Skeletal muscle cell (primary cell): ENCODE measurements around the gene MRPL41.
A peak's percentile ranks its signal among the peaks of the same experiment; 100 is the strongest.
"Not testable (repeated sequence)": the region's sequence is repeated elsewhere in the genome, so short reads cannot be mapped to it uniquely, and the experiment has no call there.

Experiments used
- DNase-seq: peaks from one replicate; pipeline ENCODE4 v3.0.0-alpha.2; 2010; ENCODE audit warnings: low read depth
- H3K4me3 ChIP-seq: 2 replicates; pipeline ENCODE4 v1.5.1; 2011; ENCODE audit warnings: low read depth, mild to moderate bottlenecking, control low read depth, low read length, moderate library complexity

The MRPL41 gene

DNA sequence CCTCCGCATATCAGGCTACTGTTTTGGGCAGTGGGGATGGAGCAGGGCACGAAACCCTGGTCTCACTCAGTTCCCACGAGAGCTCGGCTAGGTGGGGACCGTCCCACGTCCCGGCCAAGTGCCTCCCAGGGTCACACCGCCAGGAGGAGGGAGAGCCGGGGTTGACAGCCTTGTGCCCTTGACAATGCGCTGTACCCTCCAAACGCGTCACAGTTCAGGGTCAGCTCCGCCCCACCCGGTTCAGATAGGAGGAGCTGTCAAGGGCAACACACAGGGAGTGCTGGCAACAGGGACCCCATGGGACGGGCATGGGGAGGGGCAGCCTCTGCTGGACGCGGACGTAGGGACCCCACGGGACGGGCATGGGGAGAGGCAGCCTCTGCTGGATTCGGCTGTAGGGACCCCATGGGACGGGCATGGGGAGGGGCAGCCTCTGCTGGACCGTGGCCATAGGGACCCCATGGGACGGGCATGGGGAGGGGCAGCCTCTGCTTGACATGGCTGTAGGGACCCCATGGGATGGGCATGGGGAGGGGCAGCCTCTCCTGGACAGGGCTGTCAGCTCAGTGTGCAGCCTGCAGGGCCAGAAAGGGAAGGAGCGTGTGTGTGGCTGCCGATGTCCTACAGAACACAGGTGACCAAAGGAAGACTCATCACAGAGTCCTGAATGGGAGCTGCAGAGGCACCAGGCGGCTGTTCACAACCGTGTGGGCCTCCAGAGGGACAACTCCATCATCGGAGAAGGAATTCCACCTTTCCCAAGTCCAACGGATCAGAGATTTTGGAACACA, 30.9 kb upstream of the MRPL41 start:
- no peak for DNase-seq
- no peak overlapping the region for H3K4me3 ChIP-seq

DNA sequence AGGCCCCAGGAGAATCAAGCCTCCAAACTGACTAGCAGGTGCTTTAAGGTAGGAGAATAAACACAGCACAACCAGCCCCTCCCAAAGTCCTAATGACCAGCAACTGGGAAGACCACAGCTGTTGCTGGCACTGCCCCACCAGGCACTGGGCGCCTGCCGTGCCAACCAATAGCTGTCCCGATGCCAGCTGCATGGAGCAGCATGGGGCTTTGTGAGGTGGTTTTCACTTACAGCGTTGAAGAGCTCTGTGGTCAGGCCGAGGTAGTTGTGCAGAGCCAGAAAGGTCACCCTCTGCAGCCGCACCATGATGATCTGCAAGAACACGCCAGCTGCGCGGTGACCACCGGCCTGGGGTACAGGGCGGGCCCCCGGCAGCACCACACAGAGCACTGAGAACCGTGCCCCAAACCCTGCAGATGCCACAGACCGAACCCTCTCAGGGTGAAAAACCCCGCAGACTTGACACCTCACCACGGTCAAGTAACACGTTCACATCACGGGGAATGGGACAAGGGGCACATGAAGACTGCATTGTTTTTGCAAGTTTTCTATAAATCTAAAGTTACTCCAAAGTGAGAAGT, 30.2 kb upstream of the MRPL41 start:
- DNase-seq = no peak
- H3K4me3 ChIP-seq = no peak overlapping the region

DNA sequence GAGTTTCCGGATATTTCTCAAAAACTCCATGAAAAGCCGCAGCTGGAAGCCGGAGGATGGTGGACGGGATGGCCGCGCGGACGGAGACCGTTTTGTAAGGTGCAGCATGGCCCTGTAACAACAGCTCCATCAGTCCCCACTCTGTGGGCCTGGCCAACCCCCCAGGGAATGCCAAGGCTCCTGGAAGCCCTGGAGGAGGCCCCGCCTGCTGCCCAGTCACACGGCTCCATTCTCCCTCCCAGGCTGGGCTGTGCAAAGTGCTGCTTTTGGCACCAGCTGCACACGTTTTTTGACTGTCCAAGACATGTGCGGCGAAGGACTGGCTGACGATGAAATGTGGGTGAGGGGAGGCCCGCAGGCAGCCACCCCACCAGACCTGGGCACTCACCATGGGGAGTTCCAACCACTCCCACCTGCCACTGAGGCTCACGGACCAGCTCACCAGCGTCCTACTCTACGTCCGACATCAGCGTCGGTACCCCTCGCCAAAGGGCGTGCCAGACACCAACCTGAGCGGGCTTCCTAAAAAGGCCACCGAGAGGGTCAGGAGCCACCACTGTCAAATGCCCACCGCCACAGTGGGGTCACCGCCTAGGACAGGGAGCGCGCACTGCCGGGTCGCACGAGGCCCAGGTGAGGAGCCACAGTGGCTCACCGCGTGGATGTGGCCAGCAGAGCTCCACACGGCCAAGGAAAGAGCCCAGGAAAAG, 28.8 kb upstream of the MRPL41 start:
- no peak for DNase-seq
- no peak overlapping the region for H3K4me3 ChIP-seq

DNA sequence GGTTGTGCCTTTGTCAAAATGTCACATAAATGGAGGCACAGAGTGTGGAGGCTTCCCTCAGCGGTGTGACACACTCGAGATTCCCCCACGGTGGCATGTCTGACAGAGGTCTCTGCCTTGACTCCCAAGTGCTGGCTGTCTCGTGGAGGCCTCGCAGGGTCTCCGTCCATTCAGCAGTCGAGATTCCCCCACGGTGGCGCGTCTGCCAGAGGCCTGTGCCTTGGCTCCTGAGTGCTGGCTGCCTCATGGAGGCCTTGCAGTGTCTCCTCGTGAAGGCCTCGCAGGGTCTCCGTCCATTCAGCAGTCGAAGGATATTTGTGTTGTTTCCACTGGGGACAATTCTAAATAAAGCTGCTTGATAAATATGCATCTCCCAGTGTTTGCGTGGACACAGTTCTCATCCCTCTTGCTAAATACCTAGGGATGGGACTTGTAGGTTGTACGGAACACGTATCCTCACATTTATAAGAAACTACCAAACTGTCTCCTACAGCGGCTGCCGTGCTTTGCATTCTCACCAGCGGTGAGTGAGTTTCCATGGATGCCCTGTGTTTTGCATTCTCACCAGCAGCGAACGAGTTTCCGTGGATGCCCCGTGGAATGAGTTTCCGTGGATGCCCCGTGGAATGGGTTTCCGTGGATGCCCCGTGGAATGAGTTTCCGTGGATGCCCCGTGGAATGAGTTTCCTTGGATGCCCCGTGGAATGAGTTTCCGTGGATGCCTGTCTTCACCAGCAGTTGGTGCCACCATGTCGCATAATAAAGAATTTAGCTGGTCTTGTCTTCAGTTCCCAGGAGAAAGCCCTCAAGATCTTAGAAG, 27.3 kb upstream of the MRPL41 start:
- no peak overlapping the region for H3K4me3 ChIP-seq
- no peak for DNase-seq

DNA sequence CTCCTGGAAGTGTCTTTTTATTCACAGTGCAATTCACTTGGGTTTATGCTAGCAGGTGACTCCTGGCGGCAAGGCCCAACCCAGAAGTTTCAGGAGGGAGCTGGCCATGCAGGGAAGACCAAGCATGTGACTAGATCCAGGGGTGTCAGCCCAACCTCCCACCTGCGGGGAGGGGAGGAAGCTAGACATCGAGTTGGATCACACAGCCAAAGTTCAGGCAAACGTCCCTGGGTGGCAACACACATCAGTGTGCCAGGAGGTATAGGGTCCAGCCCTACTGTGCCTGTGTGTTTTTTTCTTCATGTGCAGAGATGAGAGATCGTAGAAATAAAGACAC, 26.7 kb upstream of the MRPL41 start:
- no peak overlapping the region for H3K4me3 ChIP-seq
- no peak for DNase-seq

DNA sequence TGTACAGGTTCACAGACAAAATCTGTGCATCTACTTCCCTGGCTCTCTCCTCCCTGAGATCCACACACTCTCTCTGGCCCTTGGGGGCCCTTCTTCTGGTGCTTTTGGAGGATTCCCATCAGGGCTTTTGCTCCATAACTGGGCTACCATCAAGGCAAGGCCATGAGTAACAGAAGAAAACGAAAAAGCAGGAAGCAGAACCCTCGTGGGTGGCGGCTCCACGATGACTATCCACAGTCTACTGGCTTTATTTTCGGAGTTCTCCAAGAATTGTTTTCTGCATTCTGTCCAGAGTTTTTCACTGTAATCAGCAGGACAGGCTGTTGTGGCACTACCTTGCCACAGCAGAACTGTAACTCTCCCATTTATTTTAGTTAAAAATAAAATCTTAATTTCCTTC, 21.3 kb upstream of the MRPL41 start:
- no peak overlapping the region for H3K4me3 ChIP-seq
- DNase-seq = no peak

DNA sequence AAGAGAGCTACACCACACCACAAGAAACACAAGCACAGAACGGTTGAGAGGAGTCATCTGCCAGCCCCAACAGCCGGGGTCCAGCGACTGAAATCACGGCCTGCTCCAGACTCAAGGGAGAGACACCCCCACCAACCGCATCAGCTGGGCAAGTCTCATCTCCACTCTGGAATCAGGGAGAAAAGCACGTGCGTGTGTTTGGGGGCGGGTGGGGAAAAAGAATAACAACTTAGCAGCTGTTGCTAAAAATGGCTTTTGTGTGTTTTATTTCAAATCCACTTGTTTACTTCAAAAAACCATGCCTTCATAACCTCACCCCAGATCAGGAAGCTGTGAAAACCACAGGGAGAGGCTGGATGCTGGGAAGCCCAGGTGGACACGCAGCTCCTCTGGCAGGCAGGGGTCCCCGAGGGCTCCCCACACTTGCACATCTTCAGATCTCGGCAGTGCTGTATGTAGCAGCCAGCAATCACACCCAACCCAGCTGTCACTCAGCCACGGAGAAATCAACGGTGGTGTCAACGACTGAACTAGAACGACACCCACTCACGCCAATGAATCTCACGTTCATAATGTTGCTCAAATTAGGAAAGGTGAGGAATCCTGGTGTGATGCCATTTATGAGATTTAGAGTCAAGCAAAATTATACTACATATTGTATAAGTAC, 20.4 kb upstream of the MRPL41 start:
- H3K4me3 ChIP-seq = no peak overlapping the region
- no peak for DNase-seq

DNA sequence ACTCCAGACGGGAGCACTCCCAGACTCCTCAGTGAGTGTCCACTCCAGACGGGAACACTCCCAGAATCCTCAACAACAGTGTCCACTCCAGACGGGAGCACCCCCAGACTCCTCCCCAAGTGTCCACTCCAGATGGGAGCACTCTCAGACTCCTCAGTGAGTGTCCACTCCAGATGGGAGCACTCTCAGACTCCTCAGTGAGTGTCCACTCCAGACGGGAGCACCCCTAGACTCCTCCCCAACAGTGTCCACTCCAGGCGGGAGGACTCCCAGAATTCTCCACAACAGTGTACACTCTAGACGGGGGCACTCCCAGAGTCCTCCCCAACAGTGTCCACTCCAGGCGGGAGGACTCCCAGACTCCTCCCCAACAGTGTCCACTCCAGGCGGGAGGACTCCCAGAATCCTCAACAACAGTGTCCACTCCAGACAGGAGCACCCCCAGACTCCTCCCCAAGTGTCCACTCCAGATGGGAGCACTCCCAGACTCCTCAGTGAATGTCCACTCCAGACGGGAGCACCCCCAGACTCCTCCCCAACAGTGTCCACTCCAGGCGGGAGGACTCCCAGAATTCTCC, 18.7 kb upstream of the MRPL41 start:
- not testable (repeated sequence) for H3K4me3 ChIP-seq, DNase-seq

DNA sequence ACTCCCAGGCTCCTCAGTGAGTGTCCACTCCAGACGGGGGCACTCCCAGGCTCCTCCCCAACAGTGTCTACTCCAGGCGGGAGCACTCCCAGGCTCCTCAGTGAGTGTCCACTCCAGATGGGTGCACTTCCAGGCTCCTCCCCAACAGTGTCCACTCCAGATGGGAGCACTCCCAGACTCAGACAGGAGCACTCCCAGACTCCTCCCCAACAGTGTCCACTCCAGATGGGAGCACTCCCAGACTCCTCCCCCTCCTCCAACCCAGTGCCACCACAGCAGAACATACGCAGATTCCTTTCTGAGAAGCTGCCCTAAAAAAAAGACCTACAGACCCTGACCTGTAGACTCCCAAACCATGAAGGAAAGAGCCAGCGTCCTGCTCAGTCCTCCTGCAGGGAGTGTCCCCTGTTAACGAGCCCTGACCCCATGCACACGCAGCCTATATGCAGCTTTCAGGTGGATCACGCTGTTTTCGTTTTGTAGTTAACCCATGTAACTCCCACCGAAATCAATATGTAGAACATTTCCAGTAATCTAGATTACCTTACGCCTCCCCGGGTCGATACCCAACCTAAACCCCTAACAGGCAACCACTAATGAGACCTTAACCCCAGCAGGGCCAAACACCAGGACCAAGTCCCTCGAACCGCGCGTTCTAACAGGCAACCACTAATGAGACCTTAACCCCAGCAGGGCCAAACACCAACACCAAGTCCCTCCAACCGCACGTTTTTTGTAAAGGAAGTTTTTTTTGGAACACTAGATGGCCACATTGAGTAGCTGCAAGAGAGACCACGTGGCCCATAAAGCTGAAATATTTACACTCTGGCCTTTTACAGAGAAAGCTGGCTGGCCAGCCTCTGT, 17.2 kb upstream of the MRPL41 start:
- no peak for DNase-seq
- H3K4me3 ChIP-seq = no peak overlapping the region

DNA sequence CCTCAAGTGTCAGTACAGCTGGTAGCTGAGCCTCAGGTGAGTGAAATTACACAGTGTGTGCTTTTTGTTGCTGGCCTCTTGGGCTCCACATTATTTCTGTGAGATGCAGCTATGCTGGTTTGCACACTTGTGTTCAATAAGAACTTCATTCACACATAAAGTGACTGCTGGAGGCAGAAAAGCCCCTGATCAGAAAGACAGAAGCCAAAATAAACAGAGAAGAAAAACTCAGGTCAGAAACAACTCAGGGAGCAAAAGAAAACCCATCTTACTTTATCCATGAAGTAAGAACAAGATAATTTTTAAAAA, 16.6 kb upstream of the MRPL41 start:
- H3K4me3 ChIP-seq = no peak overlapping the region

DNA sequence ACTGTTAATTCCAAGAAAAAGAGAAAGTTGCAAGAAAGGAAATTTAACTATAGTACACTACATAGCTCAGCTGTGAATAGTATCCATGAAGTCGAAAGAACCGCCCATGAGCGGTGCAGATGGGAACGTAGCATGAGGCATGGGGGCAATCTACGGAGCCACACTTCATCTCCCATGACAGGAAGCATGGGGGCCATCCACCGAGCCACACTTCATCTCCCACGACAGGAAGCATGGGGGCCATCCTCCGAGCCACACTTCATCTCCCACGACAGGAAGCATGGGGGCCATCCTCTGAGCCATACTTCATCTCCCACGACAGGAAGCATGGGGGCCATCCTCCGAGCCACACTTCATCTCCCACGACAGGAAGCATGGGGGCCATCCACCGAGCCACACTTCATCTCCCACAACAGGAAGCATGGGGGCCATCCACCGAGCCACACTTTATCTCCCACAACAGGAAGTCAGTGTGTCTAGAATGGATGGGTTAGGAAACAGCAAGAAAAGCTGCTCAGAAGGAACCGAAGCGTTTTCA, 15.0 kb upstream of the MRPL41 start:
- DNase-seq, H3K4me3 ChIP-seq: not testable (repeated sequence)

More for the DNA sequence above, 16.6 kb upstream of the MRPL41 start:
- DNase-seq = no peak

DNA sequence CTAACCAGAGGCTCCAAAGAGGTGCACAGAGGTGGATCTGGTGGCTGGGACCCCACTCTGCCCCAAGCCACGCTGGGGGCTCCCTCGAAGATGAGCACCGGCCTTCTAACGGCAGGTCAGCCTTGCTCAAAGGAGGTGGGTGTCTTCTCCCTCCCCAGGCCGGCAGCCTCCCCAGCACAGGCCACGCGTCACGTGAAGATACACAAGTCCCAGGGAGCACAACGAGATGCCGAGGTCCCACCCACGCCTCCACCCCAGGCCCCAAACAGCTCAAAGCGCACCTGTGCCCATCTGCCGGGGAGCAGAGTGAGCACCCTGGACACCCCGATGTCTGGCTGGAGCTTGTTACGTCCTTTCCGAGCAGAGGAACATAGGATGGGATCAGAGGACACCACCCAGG, 13.6 kb upstream of the MRPL41 start:
- H3K4me3 ChIP-seq = no peak overlapping the region
- DNase-seq = no peak

DNA sequence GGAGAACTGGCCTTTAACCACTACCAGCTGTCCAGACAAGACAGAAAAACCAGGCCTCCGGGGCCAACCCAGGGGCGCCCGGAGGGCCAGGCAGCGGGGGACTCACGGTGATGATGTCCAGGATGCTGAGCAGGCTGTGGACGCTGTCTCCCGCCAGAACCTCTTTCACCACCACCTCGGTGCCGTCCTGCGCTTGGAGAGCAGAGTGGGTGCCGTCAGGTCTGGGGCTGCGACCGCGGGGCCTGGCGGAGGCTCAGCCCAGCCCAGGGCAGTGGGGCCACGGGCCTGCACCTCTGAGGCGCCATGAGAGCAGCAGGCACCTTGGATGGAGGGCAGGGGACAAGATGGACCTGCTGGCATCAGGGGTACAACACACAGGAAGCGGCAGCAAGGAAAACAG, 11.1 kb upstream of the MRPL41 start:
- no peak for DNase-seq
- no peak overlapping the region for H3K4me3 ChIP-seq

DNA sequence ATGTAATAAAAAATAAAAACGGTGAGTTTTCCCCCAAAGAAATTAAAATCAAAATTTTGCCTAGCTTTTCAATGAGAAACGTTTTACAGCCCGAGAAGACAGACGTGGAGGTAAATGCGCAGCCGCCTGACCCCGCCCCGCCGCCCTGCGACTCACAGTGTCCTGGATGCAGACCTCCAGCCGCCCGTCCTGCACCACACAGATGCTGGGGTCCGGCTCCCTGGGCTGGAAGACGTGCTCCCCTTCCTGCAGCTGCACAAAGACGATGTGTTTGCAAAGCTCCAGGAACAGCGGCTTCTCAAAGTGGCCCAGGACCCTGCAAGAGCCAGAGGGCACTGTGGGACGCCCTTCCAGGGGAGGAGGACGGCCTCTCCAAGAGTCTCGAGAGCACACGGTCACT, 9.2 kb upstream of the MRPL41 start:
- H3K4me3 ChIP-seq = no peak overlapping the region
- no peak for DNase-seq

DNA sequence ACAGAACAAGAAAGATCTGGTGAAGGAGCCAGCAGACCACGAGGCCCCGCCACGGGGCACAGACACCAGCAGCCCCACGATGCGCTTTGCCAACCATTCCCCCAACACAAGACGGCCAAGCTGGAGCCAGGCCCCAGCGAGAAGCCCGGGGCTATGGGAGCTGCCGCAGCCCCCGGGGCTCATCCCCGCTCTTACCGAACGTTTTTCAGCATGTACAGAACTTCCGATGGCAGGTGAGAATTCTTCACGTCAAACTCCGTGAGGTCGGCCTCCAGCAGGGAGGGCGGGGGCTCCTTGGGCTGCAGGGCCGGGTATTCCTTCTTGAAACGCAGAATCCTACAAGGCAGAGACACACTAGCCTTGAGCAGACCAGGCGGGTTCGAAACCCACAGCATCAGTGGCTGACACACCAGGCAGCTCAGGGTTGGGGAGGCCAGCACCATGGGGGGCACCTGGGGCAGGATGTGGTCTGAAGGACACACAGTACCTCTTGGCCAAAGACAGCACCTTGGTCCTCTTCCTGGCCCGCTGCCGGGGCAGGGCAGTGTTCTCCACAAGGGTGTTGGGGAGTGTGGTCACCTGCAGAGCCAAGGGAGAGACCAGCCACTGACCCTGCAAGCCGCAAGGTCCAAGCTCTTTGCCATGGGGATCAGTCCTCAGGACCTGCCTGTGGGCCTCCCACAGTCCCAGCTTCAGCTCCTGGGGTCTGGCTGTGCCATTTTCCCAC, 8.3 kb upstream of the MRPL41 start:
- H3K4me3 ChIP-seq = no peak overlapping the region
- no peak for DNase-seq

DNA sequence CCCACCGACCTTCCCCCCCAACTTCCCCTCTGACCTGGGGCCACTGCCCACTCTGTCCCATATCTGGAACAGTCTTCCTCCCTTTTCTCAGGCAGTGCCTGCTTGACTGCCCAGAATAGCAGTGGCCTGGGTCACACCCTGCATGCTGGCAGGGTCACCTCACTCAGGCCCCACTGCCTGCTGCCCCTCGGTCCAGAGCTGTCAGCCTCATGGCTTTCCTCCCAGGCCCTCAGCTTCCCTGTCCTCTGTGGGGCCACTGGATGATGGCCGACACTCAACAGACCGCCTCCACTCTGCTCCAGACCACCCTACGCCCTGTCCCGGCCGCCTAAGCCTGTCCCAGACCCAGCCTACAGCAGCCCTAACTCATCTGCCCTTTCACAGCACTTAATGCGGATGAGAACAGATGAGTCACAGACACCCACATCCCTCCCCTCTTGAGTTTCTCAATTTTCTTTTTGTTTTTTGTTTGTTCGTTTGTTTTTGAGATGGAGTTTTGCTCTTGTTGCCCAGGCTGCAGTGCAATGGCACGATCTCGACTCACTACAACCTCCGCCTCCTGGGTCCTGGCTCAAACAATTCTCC, 7.4 kb upstream of the MRPL41 start:
- H3K4me3 ChIP-seq = no peak overlapping the region
- no peak for DNase-seq

DNA sequence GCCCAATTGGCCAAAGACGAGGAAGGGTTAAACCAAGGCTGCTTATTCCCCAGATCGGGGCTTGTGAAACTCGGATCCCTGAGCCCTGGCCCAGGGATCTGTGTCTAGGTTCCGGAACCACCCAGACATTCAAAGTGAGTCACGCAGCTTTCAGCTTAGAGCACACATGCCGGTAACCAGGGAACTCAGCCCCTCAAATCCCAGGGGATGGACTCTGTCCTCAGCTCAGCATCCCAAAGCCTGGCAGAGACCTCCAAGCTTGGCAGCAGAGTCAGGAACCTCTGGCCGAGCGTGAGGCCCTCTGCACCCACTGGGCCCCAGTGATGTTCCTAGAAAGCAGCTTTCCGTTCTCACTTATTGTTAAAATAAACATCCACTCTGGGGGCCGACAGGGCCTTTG, 6.6 kb upstream of the MRPL41 start:
- peak; percentile 27 for DNase-seq
- no peak overlapping the region for H3K4me3 ChIP-seq
